DOHH2 (cell line): ENCODE results near the gene VEGFB.

Experiments
- CTCF ChIP-seq: fragments of 200-600 bp; sonication (generic); IDR thresholded peaks from one replicate; pipeline ENCODE4 v1.5.1; 2014; ENCODE audit warnings: antibody characterized with exemption, mild to moderate bottlenecking, low read depth, low read length; ENCODE audit not compliant: poor library complexity, severe bottlenecking
- EZH2phosphoT487 ChIP-seq: fragments of 200-600 bp; sonication (generic); IDR thresholded peaks from 2 replicates; pipeline ENCODE4 v1.6.1; 2017; ENCODE audit warnings: borderline replicate concordance, mild to moderate bottlenecking, antibody characterized with exemption, low read length, moderate library complexity, mixed read lengths

DNA sequence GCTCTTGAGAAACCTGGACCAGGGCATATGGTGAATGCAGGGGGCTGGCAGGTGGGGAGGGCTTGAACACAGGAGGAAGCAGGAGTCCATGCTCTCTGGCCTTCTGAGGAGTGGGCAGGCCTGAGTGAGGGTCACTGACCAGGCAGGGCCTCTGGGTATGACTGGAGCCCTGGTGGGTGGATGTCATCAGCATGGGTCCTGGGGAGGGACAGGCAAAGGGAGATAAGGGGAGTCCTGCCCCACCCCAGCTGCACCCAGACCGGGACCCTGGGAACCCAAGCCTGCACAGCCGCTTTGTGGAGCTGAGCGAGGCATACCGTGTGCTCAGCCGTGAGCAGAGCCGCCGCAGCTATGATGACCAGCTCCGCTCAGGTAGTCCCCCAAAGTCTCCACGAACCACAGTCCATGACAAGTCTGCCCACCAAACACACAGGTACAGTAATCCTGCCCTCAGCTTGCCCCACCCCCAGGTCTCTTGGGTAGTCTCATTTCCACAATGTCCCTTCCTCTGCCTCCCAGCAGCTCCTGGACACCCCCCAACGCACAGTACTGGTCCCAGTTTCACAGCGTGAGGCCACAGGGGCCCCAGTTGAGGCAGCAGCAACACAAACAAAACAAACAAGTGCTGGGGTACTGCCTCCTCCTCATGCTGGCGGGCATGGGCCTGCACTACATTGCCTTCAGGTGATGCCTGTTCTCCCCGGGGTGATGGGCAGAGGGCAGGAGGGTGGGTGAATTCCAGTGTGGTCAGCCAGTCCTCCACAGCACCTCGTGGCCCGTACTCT is 2.0 kb upstream of the VEGFB start:
- TF ChIP-seq CTCF, result no peak
- no peak for TF ChIP-seq EZH2phosphoT487
